ENCODE data around the gene GAPDH. TPM values are rescaled to one million over a fixed set of nuclear protein-coding genes. Genes with fewer than 3 reads are reported as not detected.
A peak's percentile ranks its signal among the peaks of the same experiment; 100 is the strongest.

The GAPDH gene
- total and polyA plus RNA-seq, 5 experiments from 2014 or later: 355 to 1,110 (median 1,014) TPM

DNA sequence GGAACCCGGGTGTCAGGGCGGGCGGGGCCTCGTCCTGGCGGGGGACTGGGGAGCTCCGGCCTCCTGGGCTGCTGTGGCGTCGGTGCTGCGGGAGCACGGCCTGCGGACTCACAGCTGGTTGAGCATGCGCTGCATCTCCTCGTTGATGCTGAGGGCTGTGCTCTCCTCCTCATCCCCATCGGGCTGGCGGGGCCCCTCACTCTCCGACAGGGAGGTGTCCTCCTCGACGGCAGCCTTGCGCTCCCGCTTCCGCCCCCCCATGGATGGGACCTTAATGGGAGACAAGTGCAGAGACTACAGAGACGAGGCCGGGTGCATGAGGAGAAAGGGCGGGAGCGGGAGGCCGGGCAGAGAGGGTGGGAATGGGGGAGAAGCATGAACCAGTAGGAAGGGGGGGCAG lies 14.2 kb downstream of the GAPDH start:
- Mint-ChIP-seq H3K4me3 (no peak overlapping the region), H3K36me3 (peaks cover 0 to 54% (median 4%) of the 10 kb centered on the region in 3 donors), H3K9me3 (no peaks in the 10 kb centered on the region), H3K27me3 (no peaks in the 10 kb centered on the region), H3K27ac (peak overlapping the region in 2 of 10 donors; percentile 46 to 91), H3K4me1 (peaks cover 18 to 35% (median 31%) of the 10 kb centered on the region in 4 donors)
- POLR2A ChIA-PET: interaction anchor here (1.3 kb wide), 1 partner anchor 20 kb away, joined by 3 read pairs; the partner anchor contains the start of gene NOP2
- DNase-seq: no peak
- no peak for ATAC-seq

DNA sequence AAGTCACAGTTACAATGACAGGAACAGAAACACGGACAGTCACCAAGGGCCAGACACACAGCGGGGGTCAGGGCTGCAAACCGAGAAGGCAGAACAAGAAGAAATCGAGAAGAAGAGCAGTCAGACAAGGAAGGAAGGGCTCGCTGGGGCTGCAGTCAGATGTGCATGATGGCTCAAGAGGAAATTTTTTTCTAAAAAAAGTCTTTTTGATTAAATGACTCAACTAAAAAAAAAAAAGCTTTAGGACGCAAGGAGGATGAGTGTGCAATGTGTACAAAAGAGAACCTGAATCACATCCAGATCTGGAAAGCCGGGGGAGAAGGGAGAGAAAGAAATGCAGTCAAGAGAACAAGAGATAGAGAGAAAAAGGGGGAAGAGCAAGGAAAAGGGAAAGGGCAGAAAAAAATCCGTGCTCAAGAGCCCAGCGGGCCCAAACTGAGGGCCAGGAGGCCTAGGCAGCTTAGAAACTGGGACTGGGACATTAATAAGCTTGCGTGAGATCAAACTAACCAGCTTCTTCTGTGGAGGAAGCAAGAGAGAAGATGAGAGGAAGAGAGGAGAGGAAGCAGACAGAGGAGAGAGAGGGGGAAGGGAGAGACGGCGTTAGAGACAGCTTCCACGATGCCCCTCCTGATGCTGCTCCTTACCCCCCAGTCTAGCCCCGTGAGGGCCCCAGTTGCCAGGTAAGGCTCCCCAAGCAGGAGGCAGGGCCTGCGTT lies 14.8 kb downstream of the GAPDH start:
- Mint-ChIP-seq H3K27ac (peak overlapping the region in 5 of 10 donors; percentile 1 to 91 (median 19)), H3K4me3 (peak overlapping the region in 1 of 10 donors; percentile 8), H3K36me3 (peaks cover 0 to 54% (median 4%) of the 10 kb centered on the region in 3 donors), H3K4me1 (peaks cover 22 to 41% (median 37%) of the 10 kb centered on the region in 4 donors), H3K9me3 (no peaks in the 10 kb centered on the region), H3K27me3 (no peaks in the 10 kb centered on the region)
- POLR2A ChIA-PET: interaction anchor here (0.6 to 1.3 kb wide), 3 partner anchors 19 to 229 kb away, joined by 3 read pairs; partner anchors contain the start of gene NOP2
- ATAC-seq: no peak
- no peak for DNase-seq

DNA sequence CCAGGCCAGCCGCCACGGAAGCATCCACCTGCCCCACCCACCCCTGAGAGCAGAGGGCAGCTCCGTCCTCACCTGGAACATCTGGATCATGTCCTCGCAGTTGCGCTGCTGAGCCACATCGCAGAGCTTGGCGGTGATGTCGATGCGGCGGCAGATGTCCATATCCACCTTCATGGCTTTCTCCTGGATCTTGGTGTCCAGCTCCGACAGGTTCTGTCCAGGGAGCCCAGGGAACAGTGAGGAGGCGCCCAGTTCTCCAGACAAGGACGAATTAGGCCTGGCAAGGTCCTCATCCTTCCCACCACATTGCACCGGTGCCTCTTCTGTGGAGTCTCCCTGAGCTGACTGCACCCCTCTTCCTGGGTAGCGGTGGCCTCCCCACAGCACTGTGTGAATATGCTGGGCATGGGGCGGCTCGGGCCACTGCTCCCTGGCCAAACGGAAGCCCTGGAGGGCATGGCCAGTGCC lies 15.4 kb downstream of the GAPDH start:
- POLR2A ChIA-PET: interaction anchor here (1.0 to 1.3 kb wide), 2 partner anchors 19 to 124 kb away, joined by 3 read pairs; partner anchors contain the start of gene NOP2
- Mint-ChIP-seq H3K9me3 (no peaks in the 10 kb centered on the region), H3K27ac (peak overlapping the region in 3 of 10 donors; percentile 1 to 27 (median 17)), H3K4me1 (peaks cover 28 to 47% (median 43%) of the 10 kb centered on the region in 4 donors), H3K4me3 (no peak overlapping the region), H3K36me3 (peaks cover 0 to 50% (median 4%) of the 10 kb centered on the region in 3 donors), H3K27me3 (no peaks in the 10 kb centered on the region)
- DNase-seq (no peak), ATAC-seq (no peak)

DNA sequence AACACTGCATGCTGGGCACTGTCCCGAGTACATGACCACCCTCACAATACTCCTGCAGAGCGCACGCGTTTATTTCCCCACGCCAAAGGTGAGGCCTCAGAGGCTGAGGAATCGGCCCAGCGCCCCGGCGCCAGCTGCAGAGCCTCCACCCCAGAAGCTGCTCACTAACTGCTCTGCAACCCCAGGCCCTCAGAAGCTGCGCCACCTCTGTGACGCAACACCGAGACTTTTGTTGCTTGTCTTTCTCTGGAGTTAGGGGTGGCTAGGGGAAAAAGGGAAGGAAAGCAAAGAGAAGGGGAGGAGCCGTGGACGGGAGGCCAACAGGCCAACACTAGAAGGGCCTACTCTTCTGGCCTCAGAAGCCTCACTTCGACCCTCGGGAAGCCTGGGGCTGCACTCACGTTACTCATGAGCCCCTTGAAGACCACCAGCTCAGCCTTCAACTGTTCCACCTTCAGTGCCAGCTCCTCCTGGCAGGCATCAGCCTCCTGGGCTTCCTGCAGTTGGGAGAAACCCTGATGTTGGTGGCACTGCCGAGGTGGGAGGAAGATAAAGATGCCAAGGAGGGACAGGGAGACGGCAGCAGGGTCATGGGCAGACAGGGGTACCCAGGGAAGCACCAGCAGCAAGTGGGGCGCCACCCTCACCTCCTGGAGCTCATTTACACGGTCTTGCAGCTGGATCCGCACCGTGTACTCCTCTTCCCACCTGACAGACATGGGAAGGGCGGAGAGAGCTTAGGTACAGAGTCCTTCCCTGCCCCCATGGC lies 16.2 kb downstream of the GAPDH start:
- H3K27me3 Mint-ChIP-seq: no peaks in the 10 kb centered on the region
- H3K27ac Mint-ChIP-seq: peak overlapping the region in 1 of 10 donors; percentile 7
- POLR2A ChIA-PET: interaction anchor here (0.5 to 1.0 kb wide), 4 partner anchors 37 to 160 kb away, joined by 3 read pairs; partner anchors contain the start of gene VAMP1
- H3K4me1 Mint-ChIP-seq: peaks cover 33 to 53% (median 48%) of the 10 kb centered on the region in 4 donors
- no peaks in the 10 kb centered on the region for H3K9me3 Mint-ChIP-seq
- no peak for DNase-seq
- H3K36me3 Mint-ChIP-seq: peaks cover 0 to 45% (median 4%) of the 10 kb centered on the region in 3 donors
- H3K4me3 Mint-ChIP-seq: no peak overlapping the region
- no peak for ATAC-seq

DNA sequence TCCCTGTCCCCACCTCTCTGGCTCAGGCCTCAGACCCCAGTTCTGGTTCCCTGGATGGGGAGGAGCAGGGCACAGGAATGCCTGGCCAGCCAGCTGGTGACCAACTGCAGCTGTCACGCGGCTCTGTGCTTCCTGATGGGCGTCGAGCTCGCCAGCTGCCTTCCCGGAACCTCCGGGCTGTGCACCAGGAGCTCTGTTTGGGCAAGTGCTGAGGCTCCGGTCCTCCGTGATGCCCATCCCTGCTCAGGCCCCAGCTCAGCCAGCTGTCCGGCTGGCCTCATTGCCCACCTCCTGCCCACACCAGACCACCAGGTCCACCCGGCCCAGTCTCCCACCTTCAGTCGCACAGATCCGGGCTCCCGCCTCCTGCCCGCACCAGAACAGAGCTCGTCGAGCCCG lies 16.7 kb downstream of the GAPDH start:
- Mint-ChIP-seq H3K27me3 (no peaks in the 10 kb centered on the region), H3K27ac (peak overlapping the region in 2 of 10 donors; percentile 49 to 85), H3K4me1 (peaks cover 33 to 53% (median 50%) of the 10 kb centered on the region in 4 donors), H3K4me3 (peak overlapping the region in 1 of 10 donors; percentile 24), H3K36me3 (peaks cover 0 to 39% (median 2%) of the 10 kb centered on the region in 3 donors), H3K9me3 (no peaks in the 10 kb centered on the region)
- ATAC-seq: no peak
- DNase-seq: no peak
- POLR2A ChIA-PET: interaction anchor here (0.5 to 1.0 kb wide), 3 partner anchors 36 to 159 kb away, joined by 3 read pairs; partner anchors contain the start of gene VAMP1

DNA sequence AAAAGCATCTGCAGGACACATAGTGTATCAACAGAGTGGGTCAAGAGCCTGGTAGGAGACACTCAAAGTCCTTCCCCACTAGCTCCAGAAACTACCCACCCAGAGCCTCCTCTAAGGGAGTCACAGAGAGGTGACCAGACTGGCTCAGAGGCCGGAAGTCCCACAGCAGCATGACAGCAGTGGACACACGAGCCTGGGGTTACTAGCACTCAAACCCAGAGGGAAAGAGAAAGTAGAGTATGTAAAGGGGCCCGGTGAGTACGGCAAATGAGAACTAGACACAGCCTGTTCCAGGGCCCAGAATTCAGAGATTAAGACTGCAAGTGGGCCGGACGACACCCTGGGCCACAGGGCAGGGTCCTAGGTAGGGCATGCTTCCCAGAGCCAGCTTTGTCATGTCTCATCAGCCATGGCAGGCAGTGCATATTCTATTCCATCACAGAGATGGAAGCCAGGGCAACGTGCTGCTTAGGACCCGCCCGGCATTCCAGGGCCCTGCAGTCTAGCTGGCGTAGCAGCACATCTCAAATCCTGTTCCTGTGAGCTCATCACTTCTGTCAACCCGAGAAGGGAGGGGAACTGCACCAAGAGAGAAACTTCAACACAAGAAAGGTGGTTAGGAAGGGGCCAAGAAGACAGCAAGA lies 17.3 kb downstream of the GAPDH start:
- Mint-ChIP-seq H3K9me3 (no peaks in the 10 kb centered on the region), H3K27me3 (no peaks in the 10 kb centered on the region), H3K27ac (peak overlapping the region in 1 of 10 donors; percentile 85), H3K4me3 (peak overlapping the region in 3 of 10 donors; percentile 10 to 63 (median 24)), H3K36me3 (peaks cover 0 to 34% (median 2%) of the 10 kb centered on the region in 3 donors), H3K4me1 (peaks cover 36 to 53% (median 53%) of the 10 kb centered on the region in 4 donors)
- ATAC-seq: no peak
- no peak for DNase-seq
- POLR2A ChIA-PET: interaction anchor here (0.5 to 1.0 kb wide), 3 partner anchors 36 to 159 kb away, joined by 3 read pairs; partner anchors contain the start of gene VAMP1

DNA sequence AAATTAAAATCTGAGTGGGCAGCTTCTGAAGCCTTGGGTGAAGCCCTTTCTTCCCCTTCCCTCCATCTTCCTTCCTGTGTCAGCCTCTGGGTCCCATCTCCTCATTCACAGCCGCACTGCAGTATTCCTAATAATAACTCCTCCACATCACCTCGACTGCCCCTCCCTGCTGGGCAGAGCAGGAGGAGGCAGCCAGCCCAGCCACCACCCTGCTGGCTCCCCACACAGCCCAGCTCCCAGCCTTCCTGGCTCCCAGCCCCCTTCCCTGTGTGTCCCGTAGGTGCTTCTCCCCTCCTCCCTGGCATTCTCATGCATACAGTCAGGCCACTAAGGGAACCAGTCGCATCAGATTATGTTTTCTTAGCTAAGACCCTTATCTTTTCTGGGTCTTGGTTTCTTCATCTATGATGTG lies 17.8 kb downstream of the GAPDH start:
- Mint-ChIP-seq H3K9me3 (no peaks in the 10 kb centered on the region), H3K27ac (peak overlapping the region in 3 of 10 donors; percentile 25 to 75 (median 53)), H3K4me3 (peak overlapping the region in 2 of 10 donors; percentile 18 to 42), H3K36me3 (peaks cover 0 to 28% (median 2%) of the 10 kb centered on the region in 3 donors), H3K27me3 (no peaks in the 10 kb centered on the region), H3K4me1 (peaks cover 38 to 53% (median 53%) of the 10 kb centered on the region in 4 donors)
- no peak for DNase-seq
- ATAC-seq: no peak
- POLR2A ChIA-PET: interaction anchor here (1.7 to 1.9 kb wide), 2 partner anchors 16 to 137 kb away, joined by 5 to 6 read pairs; partner anchors contain the start of gene ZNF384

DNA sequence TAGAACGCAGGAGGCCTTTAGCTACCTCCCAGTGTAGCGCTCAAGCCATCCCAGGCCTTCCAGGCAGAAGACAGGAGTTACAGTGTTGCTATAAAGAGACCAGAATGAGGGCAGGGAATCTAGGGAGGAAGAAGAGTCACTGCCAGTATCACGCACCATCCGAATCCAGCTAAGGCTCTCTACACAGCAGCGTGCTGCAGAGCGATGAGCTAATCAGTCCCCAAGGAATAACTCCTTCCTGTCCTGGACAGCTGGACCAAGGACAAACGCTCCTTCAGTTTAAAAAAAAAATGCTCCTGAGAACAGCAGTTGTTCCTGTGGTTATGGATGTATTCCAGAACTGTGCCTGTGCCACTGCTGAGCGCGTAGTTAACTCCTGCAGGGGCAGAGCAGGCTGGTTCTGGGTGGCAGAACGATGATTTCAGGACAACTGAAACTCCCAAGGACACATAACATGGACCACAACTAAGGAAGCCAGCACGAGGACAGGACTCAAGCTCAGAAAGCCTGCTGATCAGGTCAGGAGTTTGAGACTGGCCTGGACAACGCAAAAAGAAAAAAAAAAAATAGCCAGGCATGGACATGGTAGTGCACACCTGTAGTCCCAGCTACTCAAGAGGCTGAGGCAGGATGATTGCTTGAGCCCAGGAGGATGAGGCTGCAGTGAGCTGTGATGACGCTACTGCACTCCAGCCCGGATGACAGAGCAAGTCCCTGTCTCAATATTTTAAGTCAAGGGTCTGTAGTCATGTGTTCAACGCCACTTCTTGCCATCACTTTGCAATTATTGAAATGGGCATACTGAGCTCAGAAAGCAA lies 18.9 kb downstream of the GAPDH start:
- Mint-ChIP-seq H3K4me1 (peaks cover 38 to 59% (median 56%) of the 10 kb centered on the region in 4 donors), H3K9me3 (no peaks in the 10 kb centered on the region), H3K27ac (peak overlapping the region in 5 of 10 donors; percentile 21 to 66 (median 44)), H3K27me3 (no peaks in the 10 kb centered on the region), H3K36me3 (peaks cover 0 to 20% (median 2%) of the 10 kb centered on the region in 3 donors), H3K4me3 (peak overlapping the region in 8 of 10 donors; percentile 30 to 77 (median 56))
- no peak for ATAC-seq
- no peak for DNase-seq
- POLR2A ChIA-PET: interaction anchor here (0.6 to 3.0 kb wide), 8 partner anchors 15 to 136 kb away, joined by 3 to 11 read pairs (median 6); partner anchors contain the start of genes MRPL51 and ZNF384

DNA sequence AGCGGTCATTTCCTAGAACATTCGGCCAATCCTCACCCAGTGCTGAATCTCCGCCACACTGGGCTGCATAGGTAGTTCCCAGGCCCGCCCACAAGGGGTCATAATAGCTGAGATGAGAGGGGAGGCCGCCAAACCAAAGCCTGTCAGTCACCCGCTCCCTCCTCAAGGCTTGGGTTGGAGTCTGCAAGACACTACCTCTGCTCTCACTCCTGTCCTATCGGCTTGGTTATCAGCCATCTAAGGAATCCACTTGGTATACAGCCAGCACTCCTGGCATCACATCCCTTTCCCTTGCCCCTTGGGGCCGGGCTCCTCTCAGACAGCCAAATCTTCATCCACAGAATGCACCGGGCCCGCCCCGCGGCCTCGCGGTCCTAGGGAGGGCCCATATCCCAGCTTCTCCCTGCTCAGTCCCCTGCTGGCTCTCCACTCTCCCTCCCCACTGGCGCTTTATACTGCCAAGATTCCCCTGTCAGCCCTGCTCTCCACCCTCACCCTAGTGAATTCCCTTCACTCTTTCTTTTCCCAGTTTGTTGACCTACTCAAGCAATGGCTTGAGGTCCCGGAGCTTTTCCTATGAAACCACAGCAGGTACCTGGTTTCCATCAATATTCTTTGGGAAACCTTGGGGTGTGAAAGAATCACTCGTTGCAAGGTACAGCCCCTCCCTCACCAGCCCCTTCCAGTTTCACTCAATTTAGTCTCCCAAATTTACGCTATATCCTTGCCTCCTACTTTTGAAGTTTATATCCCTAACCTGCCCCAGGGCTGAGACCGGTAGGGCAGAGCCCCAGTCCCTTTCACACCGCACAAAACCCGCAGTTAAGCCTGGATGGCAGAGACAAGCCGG lies 20.1 kb downstream of the GAPDH start:
- no peaks in the 10 kb centered on the region for H3K9me3 Mint-ChIP-seq

DNA sequence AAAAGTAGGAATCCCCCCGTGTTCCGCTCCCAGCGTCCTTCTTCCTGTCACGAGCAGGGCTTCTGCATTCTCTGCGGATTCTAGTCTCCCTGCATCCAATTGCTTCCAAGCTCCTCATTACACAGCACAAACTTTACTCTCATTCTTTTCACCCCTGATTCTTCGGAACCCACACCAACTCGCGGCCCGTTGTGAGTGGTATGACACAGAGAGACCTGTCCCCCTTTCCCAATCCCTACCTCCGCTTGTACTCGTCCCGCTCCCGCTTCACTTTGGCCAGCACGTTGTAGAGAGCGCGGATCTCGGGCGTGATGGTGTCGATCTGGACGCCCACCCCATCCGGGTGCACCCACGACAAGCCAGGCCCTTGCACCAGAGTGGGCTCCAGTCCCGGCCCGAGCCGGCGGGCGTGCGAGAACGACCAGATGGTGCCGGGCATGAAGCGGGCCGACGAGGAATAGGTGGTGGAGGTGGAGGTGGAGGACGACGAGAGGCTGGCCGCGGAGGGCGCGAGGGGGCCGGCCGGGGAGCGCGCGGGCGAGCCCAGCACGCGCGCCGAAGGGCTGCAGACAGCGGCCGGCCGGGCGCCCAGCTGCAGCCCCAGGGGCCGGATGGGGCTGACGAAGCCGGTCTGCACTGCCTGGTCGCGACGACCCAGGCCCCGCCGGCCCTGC lies 20.8 kb downstream of the GAPDH start:
- POLR2A ChIA-PET: interaction anchor here (0.5 to 3.8 kb wide), 9 partner anchors 13 to 134 kb away, joined by 3 to 11 read pairs (median 3); partner anchors contain the start of genes MRPL51, NOP2 and ZNF384
- H3K4me1 Mint-ChIP-seq: peaks cover 33 to 57% (median 49%) of the 10 kb centered on the region in 4 donors
- H3K27ac Mint-ChIP-seq: peak overlapping the region; percentile 8 to 91 (median 60)
- H3K9me3 Mint-ChIP-seq: no peaks in the 10 kb centered on the region
- H3K36me3 Mint-ChIP-seq: peaks cover 0 to 24% (median 7%) of the 10 kb centered on the region in 3 donors
- peak in 1 of 2 donors; percentile 1 for ATAC-seq
- no peaks in the 10 kb centered on the region for H3K27me3 Mint-ChIP-seq
- peak overlapping the region; percentile 77 to 96 (median 90) for H3K4me3 Mint-ChIP-seq
- no peak for DNase-seq

More for the DNA sequence above, 20.1 kb downstream of the GAPDH start:
- DNase-seq (peak; percentile 38 to 82 (median 58)), ATAC-seq (peak; percentile 45 to 60)
- Mint-ChIP-seq H3K4me3 (peak overlapping the region; percentile 77 to 93 (median 86)), H3K4me1 (peaks cover 34 to 54% (median 49%) of the 10 kb centered on the region in 4 donors), H3K27me3 (no peaks in the 10 kb centered on the region), H3K27ac (peak overlapping the region in 9 of 10 donors; percentile 8 to 91 (median 70)), H3K36me3 (peaks cover 0 to 17% (median under 1%) of the 10 kb centered on the region in 3 donors)
- POLR2A ChIA-PET: interaction anchor here (0.6 to 3.0 kb wide), 9 partner anchors 14 to 552 kb away, joined by 3 to 11 read pairs (median 3); partner anchors contain the start of genes MRPL51, NOP2 and ZNF384
